Measurements from ENCODE around the gene ARSG. TPM values are rescaled to one million over a fixed set of nuclear protein-coding genes. Genes with fewer than 3 reads are reported as not detected.

Gene ARSG
- total and polyA plus RNA-seq, 9 of the 15 experiments (the other 6 are each of a cell fraction or from before 2014, with no cell fraction given), result 1.0 to 5.6 (median 1.8) TPM

- Histone ChIP-seq H3K27ac (ENCODE audit: extremely low read depth, low read depth, low read length) (no peak overlapping the region), H3K9me1 (ENCODE audit: control insufficient read depth, insufficient read depth, low read length) (no peaks in the 10 kb centered on the region), H3K9ac (ENCODE audit: insufficient read depth in 1 of 2, low read depth in 2 of 2, low read length in 2 of 2) (peak overlapping the region in 1 of 2 experiments; percentile 91; a peak in 2 of 4 replicates), H3K27me3 (ENCODE audit: control insufficient read depth in 2 of 2, insufficient read depth in 2 of 2, low read length in 2 of 2) (no peaks in the 10 kb centered on the region), H2AFZ (ENCODE audit: low read depth, low read length) (no peak overlapping the region), H3K36me3 (ENCODE audit: control insufficient read depth, insufficient read depth, low read length) (peaks cover 1% of the 10 kb centered on the region; the same call in 1 of the 3 replicates), H3K79me2 (ENCODE audit: control insufficient read depth, insufficient read depth, low read length) (peaks cover 11% of the 10 kb centered on the region; the same call in 2 of the 3 replicates), H3K9me3 (replicated peaks; ENCODE audit: control insufficient read depth, insufficient read depth, low read depth, low read length) (no peaks in the 10 kb centered on the region), H3K4me3 (peak overlapping the region; percentile 77; the same call in 1 of the 2 replicates), H4K20me1 (replicated peaks; ENCODE audit: control insufficient read depth, insufficient read depth, low read length) (no peaks in the 10 kb centered on the region), H3K4me1 (replicated peaks in 1 of 2; ENCODE audit: control insufficient read depth in 2 of 2, insufficient read depth in 2 of 2, low read length in 2 of 2) (peaks cover 8 to 26% of the 10 kb centered on the region in 2 experiments; a peak in 3 of 5 replicates), H3K4me2 (ENCODE audit: insufficient read depth, low read length) (no peak overlapping the region)
- in situ Hi-C loops (cut with MboI), result no loop called here
- BruUV-seq (replicated peaks), result TSS peak; percentile 83
- ChIA-PET CTCF (ENCODE audit: low intra/inter-chr PET ratio) (no interaction called here), POLR2A (interaction anchor here (0.6 kb wide), 2 partner anchors 798 to 1203 kb away, joined by 3 read pairs; no protein-coding TSS in a partner anchor)
- 83% methylated on average over 21 of the region's 24 CpGs for WGBS (ENCODE audit: insufficient coverage, low coverage, missing lambda C conversion rate)
- ATAC-seq, result no peak
- no peak for FAIRE-seq
- intact Hi-C loops (cut with micrococcal nuclease), result loop anchor here (5.0 to 10.0 kb wide), 2 partner anchors 34 to 72 kb away; no protein-coding TSS in a partner anchor
- no peak for DNase-seq (ENCODE audit: extremely low read depth in 1 of 4, low spot score in 3 of 4)
- TF ChIP-seq ZNF407 (IDR thresholded peaks at IDR 0.05; ENCODE audit: low read depth) (no peak), ZNF217 (CRISPR knock-in tag; IDR thresholded peaks at IDR 0.05) (no peak), ZNF778 (CRISPR knock-in tag; IDR thresholded peaks at IDR 0.05) (no peak), NKRF (IDR thresholded peaks at IDR 0.05; ENCODE audit: borderline replicate concordance) (no peak), ZFP36 (IDR thresholded peaks at IDR 0.05; ENCODE audit: low read depth, low read length, partially characterized antibody) (no peak), MAFK (IDR thresholded peaks at IDR 0.05; ENCODE audit: low read length) (0 out of 2 replicates have a peak, but pooled peaks have one; percentile 9), BRD9 (IDR thresholded peaks at IDR 0.05; ENCODE audit: low read depth, partially characterized antibody) (no peak), SP2 (IDR thresholded peaks at IDR 0.05; ENCODE audit: extremely low read depth, low read depth, low read length, poor library complexity, severe bottlenecking) (no peak), MAFF (IDR thresholded peaks at IDR 0.05; ENCODE audit: low read length) (peak; percentile 37; the same call in 1 of the 2 replicates)
Measured at GRCh38 chr17:68246271-68247028, 44.8 kb upstream of the ARSG start.
